KMS-11 (cell line): ENCODE data around the gene COG8.
"Not testable (repeated sequence)": the region's sequence is repeated elsewhere in the genome, so short reads cannot be mapped to it uniquely, and the experiment has no call there.

Experiments used
- H2AFZ ChIP-seq: fragments of 200-600 bp; sonication (generic); 2 replicates; pipeline ENCODE4 v1.6.1; 2016; ENCODE audit warnings: antibody characterized with exemption, mixed run types, low read depth
- H3K27ac ChIP-seq: fragments of 200-600 bp; sonication (generic); 2 replicates; pipeline ENCODE4 v1.6.1; 2016; ENCODE audit warnings: mild to moderate bottlenecking, mixed run types
- H3K27me3 ChIP-seq: fragments of 200-600 bp; sonication (generic); 2 replicates; pipeline ENCODE4 v1.6.1; 2017; ENCODE audit warnings: mild to moderate bottlenecking, low read depth, mixed run types, moderate library complexity; ENCODE audit not compliant: insufficient read depth
- H3K36me3 ChIP-seq: fragments of 200-600 bp; sonication (generic); 2 replicates; pipeline ENCODE4 v1.6.1; 2017; ENCODE audit warnings: mild to moderate bottlenecking, mixed run types; ENCODE audit not compliant: insufficient read depth
- H3K4me1 ChIP-seq: fragments of 200-600 bp; sonication (generic); 2 replicates; pipeline ENCODE4 v1.6.1; 2016; ENCODE audit warnings: mild to moderate bottlenecking, low read depth, mixed run types; ENCODE audit not compliant: poor library complexity, severe bottlenecking
- H3K4me2 ChIP-seq: fragments of 200-600 bp; sonication (generic); 2 replicates; pipeline ENCODE4 v1.7.0; 2016; ENCODE audit warnings: mild to moderate bottlenecking, mixed run types
- H3K4me3 ChIP-seq: fragments of 200-600 bp; sonication (generic); IDR thresholded peaks from 2 replicates; pipeline ENCODE4 v1.6.1; 2017; ENCODE audit warnings: low read depth, low read length, mixed read lengths; ENCODE audit not compliant: insufficient read depth
- H3K79me2 ChIP-seq: fragments of 200-600 bp; sonication (generic); 2 replicates; pipeline ENCODE4 v1.6.1; 2016; ENCODE audit warnings: low read depth, mixed run types; ENCODE audit not compliant: insufficient read depth
- H3K9ac ChIP-seq: fragments of 200-600 bp; sonication (generic); 2 replicates; pipeline ENCODE4 v1.6.1; 2016; ENCODE audit warnings: mild to moderate bottlenecking, mixed run types
- H4K20me1 ChIP-seq: fragments of 200-600 bp; sonication (generic); 2 replicates; pipeline ENCODE4 v1.6.1; 2016; ENCODE audit warnings: mild to moderate bottlenecking, mixed run types; ENCODE audit not compliant: insufficient read depth
- CTCF ChIP-seq: fragments of 200-600 bp; sonication (generic); conservative IDR thresholded peaks from 2 replicates; pipeline ENCODE4 v1.6.1; 2017; ENCODE audit warnings: low read depth, mild to moderate bottlenecking, antibody characterized with exemption, low read length, moderate library complexity, mixed read lengths

Gene COG8

GRCh38 chr16:69366431-69366830 lies 27.1 kb upstream of the COG8 start:
- no peak overlapping the region for H2AFZ ChIP-seq
- no peaks in the 10 kb centered on the region for H3K79me2 ChIP-seq
- H3K36me3 ChIP-seq, result no peaks in the 10 kb centered on the region; the same call in 1 of the 2 replicates
- TF ChIP-seq CTCF, result no peak
- no peaks in the 10 kb centered on the region for H3K27me3 ChIP-seq
- H3K4me3 ChIP-seq, result no peak overlapping the region
- H3K9ac ChIP-seq, result no peak overlapping the region
- H4K20me1 ChIP-seq, result no peaks in the 10 kb centered on the region
- no peaks in the 10 kb centered on the region for H3K4me1 ChIP-seq
- H3K4me2 ChIP-seq, result no peak overlapping the region
- no peak overlapping the region for H3K27ac ChIP-seq

GRCh38 chr16:69365901-69366300 lies 26.5 kb upstream of the COG8 start:
- Histone ChIP-seq H3K79me2 (no peaks in the 10 kb centered on the region), H3K4me1 (no peaks in the 10 kb centered on the region), H3K9ac (no peak overlapping the region), H4K20me1 (no peaks in the 10 kb centered on the region), H3K36me3 (no peaks in the 10 kb centered on the region; the same call in 1 of the 2 replicates), H3K4me3 (no peak overlapping the region), H3K27ac (no peak overlapping the region), H2AFZ (no peak overlapping the region), H3K4me2 (no peak overlapping the region), H3K27me3 (no peaks in the 10 kb centered on the region)
- TF ChIP-seq CTCF, result no peak

GRCh38 chr16:69364088-69364487 lies 24.7 kb upstream of the COG8 start:
- TF ChIP-seq CTCF, result no peak
- H3K9ac ChIP-seq, result no peak overlapping the region
- no peak overlapping the region for H3K27ac ChIP-seq
- H3K4me1 ChIP-seq, result no peaks in the 10 kb centered on the region
- no peak overlapping the region for H2AFZ ChIP-seq
- H4K20me1 ChIP-seq, result no peaks in the 10 kb centered on the region
- no peak overlapping the region for H3K4me3 ChIP-seq
- H3K36me3 ChIP-seq, result no peaks in the 10 kb centered on the region
- H3K27me3 ChIP-seq, result no peaks in the 10 kb centered on the region
- H3K4me2 ChIP-seq, result no peak overlapping the region
- no peaks in the 10 kb centered on the region for H3K79me2 ChIP-seq

GRCh38 chr16:69363281-69363717 lies 23.9 kb upstream of the COG8 start:
- Histone ChIP-seq H3K4me2 (no peak overlapping the region), H3K36me3 (no peaks in the 10 kb centered on the region)
- TF ChIP-seq CTCF, result no peak

GRCh38 chr16:69360070-69360469 lies 20.7 kb upstream of the COG8 start:
- not testable (repeated sequence) for H3K4me1 ChIP-seq, H3K79me2 ChIP-seq, H3K36me3 ChIP-seq, H4K20me1 ChIP-seq, H3K9ac ChIP-seq, H3K4me2 ChIP-seq, H3K4me3 ChIP-seq, H3K27me3 ChIP-seq, H2AFZ ChIP-seq, H3K27ac ChIP-seq

More at GRCh38 chr16:69363281-69363717, 23.9 kb upstream of the COG8 start:
- no peaks in the 10 kb centered on the region for H3K79me2 ChIP-seq
- H3K27ac ChIP-seq, result no peak overlapping the region
- H3K27me3 ChIP-seq, result no peaks in the 10 kb centered on the region
- H2AFZ ChIP-seq, result no peak overlapping the region
- H3K9ac ChIP-seq, result no peak overlapping the region
- no peak overlapping the region for H3K4me3 ChIP-seq
- H3K4me1 ChIP-seq, result no peaks in the 10 kb centered on the region
- no peaks in the 10 kb centered on the region for H4K20me1 ChIP-seq
